HG03060 (cell line): Measurements from ENCODE around the gene OSM.

Experiments used
- ATAC-seq: cut with Tn5 transposase; IDR thresholded peaks from one replicate; pipeline ENCODE4 v1.9.1; 2021; ENCODE audit warnings: low read depth, moderate number of reproducible peaks; ENCODE audit not compliant: unreplicated experiment

OSM gene

DNA sequence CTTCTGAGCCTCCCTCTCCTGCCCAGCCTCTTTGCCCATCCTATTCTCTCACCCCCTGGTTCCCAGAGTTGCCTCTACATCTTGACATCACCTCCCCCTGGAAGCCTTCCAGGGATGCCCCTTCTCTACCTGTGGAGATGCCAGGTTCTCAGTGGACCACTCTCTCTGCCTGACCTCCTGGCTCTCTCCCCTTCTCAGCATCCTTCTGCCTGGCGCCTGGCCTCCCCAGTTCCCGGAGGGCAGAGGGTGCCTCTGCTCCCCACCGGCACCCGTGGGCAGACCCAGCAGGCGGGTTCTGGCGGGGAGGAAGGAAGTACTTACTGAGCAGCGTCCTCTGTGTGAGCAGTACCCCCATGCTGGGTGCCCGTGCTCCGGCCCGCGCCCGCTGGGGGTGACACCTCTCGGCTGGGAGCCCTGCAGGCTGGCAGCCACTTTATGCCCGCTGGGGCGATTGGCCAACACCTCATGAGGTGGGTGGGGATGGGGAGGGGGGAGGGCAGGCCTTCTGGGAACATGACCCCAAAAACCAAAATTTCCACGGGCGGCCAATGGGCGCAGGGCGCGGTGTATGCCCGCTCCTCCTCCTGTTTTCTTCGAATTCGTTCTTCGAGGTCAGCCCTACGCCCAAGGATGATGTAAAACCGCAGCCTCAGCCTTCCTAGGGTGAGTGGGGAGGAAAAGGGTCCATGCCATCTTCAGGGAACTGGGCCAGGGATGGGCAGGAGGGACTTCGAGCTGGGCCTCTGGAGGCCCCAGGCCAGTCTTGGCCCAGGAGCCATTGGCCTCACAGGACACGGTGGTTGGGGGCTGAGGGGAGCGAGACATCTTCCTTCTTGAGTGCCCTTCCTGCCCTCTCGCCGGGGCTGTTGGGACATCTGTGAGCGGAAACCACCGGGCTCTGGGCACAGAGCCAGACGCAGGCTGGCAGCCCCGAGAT lies at the start of gene OSM:
OSM (minus strand) TSS at position 407 of the 937 bp plus-strand sequence; CDS start at position 355, 52 bp downstream.
- ATAC-seq = no peak

DNA sequence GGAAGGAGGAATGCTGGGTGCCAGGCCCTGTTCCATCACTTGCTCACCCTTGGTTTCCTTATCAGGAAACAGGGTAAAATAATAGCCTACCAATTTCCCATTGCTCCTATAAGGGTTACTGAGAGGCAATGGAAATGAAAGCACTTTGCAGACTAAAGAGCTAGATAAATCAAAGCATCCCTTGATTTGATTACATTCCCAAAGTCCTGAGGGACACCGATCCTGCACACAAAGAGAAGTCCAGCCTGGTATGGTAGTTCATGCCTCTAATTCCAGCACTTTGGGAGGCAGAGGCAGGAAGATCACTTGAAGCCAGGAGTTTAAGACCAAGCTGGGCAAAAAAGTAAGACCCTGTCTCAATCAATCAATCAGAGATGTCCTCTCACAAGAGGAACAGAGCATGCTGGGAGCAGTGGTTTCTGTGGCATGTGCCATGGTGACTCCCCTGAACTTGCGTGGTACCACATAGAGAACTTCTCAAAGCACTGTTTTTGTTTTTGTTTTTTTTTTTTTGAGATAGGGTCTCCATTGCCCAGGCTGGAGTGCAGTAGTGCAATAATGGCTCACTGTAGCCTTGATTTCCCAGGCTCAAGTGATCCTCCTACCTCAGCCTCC lies 49.4 kb upstream of the OSM start:
- ATAC-seq = no peak

- ATAC-seq = no peak
Observed at GRCh38 chr22:30314915-30315314, 48.3 kb upstream of the OSM start.

DNA sequence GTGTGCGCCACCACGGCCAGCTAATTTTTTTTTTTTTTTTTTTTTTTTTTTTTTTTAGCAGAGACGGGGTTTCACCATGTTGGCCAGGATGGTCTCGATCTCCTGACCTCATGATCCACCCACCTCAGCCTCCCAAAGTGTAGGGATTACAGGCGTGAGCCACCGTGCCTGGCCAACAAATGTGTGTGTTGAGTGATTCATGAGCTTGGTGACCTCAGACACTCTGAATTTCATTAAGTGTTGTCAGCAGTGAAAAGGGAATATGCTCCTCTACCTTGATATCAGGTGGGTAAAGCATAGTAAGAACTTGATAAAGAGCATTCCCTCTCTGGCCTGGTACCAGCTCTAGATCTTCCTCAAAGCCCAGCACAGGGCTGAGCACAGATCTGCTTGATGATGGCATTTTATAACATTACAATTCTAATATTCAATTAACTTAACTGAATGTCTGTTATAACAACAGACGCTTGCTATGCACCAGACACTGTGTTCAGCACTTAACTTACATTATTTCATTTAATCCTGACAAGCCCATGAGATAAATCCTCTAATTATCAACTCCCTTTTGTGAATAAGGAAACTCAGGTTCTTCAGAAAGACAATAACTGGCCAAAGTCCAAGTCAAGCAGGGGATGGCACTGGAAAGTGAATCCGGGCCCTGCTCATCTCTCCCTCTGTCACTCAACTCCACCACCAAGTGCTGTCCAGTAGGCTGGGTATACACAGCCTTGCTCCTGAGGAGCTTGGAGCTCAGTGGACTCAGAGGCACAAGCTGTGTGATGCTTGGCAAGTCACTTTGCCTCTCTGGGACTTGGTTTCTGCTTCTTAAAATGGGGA lies 47.1 kb upstream of the OSM start:
- ATAC-seq = no peak

DNA sequence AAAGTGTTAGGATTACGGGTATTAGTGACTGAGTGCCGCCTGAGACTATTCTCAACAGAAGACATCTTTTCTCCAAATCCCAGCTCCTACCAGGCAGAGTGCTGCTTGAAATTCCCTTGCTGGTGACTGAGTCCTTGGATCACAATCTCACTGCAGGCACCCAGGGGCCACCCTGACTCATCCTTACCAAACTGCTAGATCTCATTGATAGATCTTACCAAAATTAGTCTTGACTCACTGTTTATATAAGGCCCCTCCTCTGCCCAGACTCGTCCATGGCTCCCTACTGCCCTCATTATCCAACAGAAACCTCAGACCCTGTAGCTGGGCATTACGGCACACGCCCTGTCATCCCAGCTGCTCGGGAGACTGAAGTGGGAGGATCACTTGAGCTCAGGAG lies 45.4 kb upstream of the OSM start:
- ATAC-seq = no peak

GRCh38 chr22:30310881-30311771 lies 44.5 kb upstream of the OSM start:
- ATAC-seq = no peak

DNA sequence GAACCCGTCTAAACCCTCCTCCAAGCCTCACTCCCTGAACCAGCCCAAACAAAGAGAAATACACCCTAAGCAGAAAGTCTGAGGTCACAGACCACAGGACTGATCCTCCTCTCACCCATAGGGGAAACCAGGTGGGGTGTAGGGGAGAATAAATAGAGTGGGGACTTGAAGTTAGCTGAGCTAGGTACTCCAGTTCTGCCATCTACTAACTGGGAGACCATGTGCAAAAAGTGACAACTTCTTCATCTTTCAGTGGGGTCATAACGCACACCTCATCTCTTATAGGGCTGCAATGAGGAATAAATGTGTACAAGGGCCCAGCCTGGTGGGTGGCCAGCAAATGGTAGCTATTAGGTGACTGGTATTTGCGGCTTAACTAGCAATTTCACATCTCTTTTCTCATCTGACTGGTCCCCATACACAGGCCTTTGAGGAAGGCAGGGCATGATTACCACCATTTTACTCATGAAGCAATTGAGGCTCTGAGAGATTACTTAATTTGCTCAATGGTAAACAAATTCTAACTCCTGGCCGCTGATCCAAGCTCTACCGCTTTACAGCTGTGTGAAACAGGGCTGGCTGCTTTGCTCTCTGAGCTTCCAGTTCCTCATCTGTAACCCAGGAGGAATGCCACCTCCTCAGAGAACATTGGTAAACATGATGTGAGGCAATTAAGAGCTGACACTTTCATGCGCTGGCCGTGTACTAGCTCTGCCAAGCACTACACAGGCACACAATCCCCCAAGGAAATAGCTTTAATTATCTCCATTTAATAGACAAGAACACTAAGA lies 43.5 kb upstream of the OSM start:
- ATAC-seq = no peak

DNA sequence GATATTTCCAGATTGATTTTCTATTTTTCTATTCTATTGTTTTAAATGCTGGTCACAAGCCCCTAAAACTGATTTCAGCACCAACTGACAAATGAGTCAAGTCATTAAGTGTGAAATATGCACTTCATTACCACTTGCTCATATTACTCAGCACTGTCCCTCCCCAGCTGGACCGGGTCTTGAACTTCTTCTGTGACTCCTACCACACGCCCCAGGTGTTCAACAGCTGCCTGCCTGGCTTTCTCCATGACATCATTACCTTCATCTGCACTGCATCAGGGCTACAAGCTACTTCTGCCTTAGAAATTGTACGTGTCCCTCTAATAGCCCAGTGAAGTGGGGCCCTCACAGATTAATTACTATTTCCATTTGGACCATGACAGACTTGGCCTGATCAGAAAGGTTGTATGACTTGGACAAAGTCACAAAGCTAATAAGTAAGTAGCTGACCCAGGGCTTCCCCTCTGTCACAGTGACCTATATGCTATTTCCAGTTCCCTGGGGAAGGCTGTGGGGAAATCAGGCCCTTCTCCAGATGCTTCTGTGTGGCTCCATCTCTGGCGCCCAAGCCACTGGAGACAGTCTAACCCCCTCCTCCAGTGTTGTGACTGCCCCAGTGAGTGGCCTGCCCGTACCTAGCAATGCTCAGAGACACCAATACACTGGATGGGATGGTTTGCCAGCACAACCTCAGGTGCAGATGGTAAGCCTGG lies 42.0 kb upstream of the OSM start:
- ATAC-seq = no peak

DNA sequence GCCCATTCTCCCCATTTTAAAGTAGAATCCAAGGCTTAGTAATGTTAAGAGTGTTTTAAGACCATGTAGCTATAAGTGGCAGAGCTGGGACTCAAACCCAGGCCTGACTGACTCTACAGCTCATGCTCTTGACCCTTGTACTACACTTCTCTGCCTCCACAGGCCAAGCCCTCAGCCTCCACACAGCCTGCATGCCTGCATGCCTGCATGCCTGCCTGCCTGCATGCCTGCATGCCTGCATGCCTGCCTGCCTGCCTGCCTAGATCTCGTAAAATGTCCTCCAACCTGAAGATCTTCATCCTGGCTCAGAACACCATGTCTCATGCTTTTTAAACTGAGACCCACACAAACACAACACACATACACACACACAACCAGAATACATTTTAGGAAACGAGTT lies 41.4 kb upstream of the OSM start:
- no peak for ATAC-seq

DNA sequence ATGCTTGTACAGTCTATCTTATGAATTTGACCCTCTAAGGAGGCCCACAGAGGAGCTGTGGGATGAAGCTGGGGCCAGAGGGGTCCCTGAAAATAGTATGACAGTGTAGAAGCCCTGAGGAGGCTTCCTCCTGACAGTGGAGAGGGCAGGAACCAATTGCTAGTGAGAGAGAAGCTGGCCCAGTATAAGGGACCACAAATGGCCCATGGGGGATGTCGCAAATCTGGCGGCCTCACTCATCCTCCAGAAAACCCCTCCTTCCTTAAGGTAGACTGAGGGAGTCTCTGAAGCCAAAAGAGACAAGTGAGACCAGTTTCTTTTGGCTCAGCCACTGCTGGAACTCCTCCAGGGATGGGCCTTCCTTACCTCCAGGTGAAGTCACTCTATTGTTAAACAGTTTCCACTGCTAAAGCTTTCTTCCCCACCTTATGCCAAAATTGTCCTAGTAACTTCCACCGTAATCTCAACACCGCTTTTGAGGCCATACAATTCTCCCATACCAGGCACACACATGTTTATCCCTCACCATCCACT lies 40.5 kb upstream of the OSM start:
- no peak for ATAC-seq

DNA sequence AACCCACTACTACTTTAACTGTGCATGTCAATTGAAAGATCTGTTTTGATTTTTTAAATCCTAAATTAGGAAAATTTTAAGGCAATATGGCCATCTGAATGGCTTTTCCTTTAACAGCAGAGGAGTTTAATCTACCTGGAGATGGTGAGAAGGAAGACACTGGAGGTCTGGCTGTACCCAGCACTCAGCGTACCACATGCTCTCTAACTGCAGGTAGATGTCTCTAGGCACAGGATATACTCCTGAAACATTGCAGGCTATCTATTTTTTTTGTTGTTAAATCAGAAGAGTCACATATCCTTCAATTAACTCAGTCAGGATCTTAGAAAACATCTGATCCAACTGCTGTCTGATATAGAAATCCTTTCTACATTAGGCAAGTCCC lies 40.0 kb upstream of the OSM start:
- ATAC-seq = no peak

GRCh38 chr22:30305906-30306626 lies 39.4 kb upstream of the OSM start:
- no peak for ATAC-seq

- ATAC-seq = no peak
Observed at GRCh38 chr22:30305519-30305905, 38.9 kb upstream of the OSM start.

GRCh38 chr22:30304495-30305244 lies 38.0 kb upstream of the OSM start:
- no peak for ATAC-seq

DNA sequence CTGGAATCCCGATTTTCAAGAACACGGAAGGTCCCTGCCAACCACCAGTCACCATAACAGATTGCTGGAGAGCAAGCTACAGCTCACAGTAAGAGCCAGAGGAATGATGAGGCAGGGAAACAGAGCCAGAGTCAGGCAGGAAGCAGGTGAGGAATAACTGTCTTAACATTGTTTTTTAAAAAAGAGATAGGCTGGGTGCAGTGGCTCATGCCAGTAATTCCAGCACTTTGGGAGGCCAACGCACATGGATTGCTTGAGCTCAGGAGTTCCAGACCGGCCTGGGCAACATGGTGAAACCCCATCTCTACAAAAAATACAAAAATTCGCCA lies 36.1 kb upstream of the OSM start:
- no peak for ATAC-seq

DNA sequence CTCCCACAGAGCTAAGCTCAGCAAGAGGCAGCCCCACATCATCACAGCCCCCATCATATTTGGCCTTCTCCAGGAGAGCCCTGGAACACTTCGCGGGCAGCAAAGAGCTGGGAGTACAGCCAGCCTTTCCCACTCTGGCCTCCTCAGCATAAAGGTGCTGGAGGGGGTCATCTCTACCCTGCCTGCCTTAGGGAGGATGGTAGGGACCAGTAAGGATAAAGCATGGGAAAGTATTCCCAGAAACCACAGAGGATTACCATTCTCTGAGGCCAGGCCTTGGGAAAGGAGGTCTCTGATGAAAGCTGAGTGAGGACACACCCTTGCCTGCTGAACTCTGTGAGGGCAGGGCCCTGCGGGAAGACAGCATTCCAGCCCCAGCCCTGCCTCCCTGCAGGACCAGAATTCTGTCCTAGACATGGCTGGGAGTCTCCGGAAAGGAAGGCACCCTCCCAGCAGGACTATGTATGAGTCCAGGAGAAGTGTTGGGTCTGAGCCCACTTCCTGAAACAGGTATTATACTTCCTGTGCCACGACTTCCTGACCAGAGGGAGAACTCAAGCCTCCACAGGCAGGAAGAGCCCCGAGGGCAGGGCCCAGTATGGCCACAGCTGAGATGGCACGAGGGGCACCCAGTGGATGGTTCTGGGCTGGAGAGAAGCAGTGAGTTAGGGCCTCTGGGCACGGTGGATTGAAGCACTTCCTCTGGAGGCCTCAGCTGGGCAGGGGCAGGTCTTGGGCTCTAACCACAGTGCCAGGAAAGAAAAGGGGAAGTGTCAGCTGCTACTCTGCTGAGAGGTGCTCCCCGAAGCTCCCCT lies 35.6 kb upstream of the OSM start:
- ATAC-seq = no peak
